Left cardiac atrium (tissue), 4 donors: ENCODE measurements around the gene ZG16. TPM values are rescaled to one million over a fixed set of nuclear protein-coding genes. Genes with fewer than 3 reads are reported as not detected.
"Not testable (repeated sequence)": the region's sequence is repeated elsewhere in the genome, so short reads cannot be mapped to it uniquely, and the experiment has no call there.

ENCODE experiments used
- ATAC-seq, 2 donors: fragments of 200-7000 bp; cut with Tn5 transposase; one replicate each; pipeline ENCODE4 v1.9.1; 2020; ENCODE audit warnings: mild to moderate bottlenecking in 2 of 2, moderate library complexity in 2 of 2
- DNase-seq: peaks from one replicate; pipeline ENCODE4 v3.0.0-alpha.2; 2020
- intact Hi-C, 2 donors: fragments of 100-400 bp; cut with DNase I; formaldehyde crosslinking; loops; one replicate each; pipeline versions ENCODE4 v1.14.1 to v1.15.1; 2022 to 2023
- long read RNA-seq: library from polyadenylated mRNA; unstranded; transcript quantifications from one replicate; pipeline ENCODE4 v2.0.0, GENCODE V29; 2021
- total RNA-seq, 2 donors: library from RNA; stranded (reverse); fragmentation: NEBNext Ultra II Directional; extraction: Animal tissue kit (Norgen Biotek cat#: 25700); gene quantifications; one replicate each; pipeline ENCODE4 v1.2.1, GENCODE V29; 2021
- donor health status: DM: no; HTN: yes; CAD: no.
- donor health status: DM: no; HTN: yes; CAD: no; lungs with severe emphysema.
- donor health status: DM: yes; HTN: yes; CAD: no.
- donor health status: Dilated cardiomyopathy.

ZG16 gene, protein sequence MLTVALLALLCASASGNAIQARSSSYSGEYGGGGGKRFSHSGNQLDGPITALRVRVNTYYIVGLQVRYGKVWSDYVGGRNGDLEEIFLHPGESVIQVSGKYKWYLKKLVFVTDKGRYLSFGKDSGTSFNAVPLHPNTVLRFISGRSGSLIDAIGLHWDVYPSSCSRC
- not detected for total RNA-seq
- long read RNA-seq = 0 reads

DNA sequence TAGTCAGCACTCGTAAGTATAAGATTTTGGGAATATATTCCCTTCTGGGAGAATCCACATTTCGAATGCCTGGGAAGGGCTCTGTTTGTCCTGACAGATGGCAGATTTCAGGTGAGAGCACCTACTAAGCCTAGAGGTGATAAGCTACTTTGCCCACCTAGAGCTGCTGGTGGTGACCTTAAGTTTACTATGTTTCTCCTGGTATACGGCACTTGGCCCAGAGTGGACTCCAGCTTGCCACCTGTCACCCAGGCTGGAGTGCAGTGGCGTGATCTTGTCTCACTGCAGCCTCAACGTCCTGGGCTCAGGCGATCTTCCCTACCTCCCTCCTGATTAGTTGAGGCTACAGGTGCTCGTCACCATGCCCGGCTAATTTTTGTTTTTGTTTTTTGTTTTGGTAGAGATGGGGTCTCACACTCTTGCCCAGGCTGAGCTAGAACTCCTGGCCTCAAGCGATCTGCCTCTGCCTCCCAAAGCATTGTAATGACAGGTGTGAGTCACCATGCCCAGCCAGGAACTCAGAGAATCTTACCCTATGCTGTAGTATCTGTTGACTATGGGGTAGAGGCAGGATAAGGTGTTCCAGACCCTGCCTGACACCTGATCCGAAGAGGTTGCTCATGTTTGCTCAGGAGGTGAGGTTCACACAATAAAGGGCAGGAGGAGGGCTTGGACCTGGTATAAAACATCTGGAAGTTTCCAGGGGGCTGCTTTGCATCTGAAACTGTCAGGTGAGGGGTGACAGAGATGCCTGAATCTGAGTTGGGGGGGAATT lies at the start of gene ZG16:
TSS of gene ZG16 (plus strand) at position 681 of the 775 bp plus-strand sequence. CDS start 1,011 bp downstream, outside the sequence.
- no peak for DNase-seq

DNA sequence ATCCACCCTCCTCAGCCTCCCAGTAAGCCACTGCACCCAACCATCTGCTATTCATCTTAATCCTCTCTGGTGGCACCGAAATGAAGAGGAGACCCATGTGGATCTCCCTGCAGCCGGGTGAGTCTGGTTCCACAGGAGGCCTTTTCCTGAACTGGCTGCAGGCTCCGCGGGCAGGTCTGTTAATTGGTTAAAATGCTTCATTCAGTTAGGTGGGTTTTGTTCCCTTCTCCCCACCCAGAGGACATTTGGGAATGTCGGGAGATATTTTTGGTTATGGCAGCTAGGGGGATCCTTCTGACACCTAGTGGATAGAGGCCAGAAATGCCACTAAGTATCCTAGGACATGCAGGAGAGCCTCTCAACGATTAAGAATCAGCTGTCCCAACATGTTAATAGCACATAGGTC lies 48.9 kb upstream of the ZG16 start:
- DNase-seq = no peak
- ATAC-seq = peak; percentile 57 to 71
- intact Hi-C loops = no loop called here

More for the DNA sequence above, at the start of gene ZG16:
- intact Hi-C loops = no loop called here
- ATAC-seq = no peak

DNA sequence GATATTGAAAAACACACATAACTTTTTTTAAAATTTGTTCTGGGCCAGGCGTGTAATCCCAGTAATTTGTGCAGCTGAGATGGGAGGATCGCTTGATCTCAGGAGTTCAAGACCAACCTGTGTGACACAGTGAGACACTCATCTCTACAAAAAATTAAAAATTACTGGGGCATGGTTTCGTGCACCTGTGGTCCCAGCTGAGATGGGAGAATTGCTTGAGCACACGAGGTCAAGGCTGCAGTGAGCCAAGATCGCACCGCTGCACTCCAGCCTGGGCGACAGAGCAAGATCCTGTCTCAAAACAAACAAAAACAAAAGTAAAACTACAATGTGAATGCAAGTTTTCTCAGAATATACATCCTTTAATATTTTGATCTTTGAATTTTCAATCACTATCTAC lies 47.4 kb upstream of the ZG16 start:
- DNase-seq (no peak), ATAC-seq (no peak)
- intact Hi-C loops = no loop called here

DNA sequence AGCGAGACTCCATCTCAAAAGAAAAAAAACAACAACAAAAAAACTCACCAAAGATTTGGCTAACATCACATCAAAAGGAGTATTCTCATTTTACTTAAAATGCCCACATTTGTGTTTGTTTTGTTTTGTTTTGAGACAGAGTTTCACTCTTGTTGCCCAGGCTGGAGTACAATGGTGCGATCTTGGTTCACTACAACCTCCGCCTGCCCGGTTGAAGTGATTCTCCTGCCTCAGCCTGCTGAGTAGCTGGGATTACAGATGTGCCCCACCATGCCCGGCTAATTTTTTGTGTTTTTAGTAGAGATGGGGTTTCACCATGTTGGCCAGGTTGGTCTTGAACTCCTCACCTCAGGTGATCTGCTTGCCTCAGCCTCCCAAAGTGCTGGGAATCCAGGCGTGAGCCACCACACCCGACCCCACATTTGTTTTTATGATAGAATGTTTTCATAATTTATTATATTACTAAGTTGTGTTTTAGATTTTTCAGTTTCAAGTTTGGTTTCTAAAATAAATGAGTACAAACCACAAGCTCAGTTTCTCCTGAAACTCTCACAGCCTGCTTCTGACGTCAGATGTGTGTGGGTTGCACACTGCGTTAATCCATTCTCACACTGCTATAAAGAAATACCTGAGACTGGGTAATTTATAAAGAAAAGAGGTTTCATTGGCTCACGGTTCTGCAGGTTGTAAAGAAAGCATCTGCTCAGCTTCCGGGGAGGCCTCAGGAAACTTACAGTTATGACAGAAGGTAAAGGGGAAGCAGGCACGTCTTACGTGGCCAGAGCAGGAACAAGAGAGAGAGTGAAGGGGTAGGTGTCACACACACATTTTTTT lies 46.1 kb upstream of the ZG16 start:
- ATAC-seq, intact Hi-C loops, DNase-seq: not testable (repeated sequence)

DNA sequence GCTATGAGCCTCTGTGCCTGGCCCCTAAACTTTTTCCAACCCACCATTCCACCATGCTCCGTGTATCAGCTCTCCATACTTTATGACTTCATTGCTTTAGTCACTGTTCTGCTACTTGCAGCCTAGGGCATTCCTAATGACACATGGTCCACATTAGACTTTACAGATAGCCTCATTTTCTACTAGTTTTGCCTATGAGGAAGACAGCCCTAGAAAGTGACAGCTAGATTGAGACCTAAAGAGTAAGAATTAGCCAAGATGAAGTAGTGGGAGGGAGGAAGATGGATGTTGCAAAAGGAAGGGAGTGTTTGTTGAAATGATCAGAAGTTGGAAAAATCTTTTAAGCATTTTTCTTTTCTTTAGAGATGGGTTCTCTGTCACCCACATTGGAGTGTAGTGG lies 43.3 kb upstream of the ZG16 start:
- intact Hi-C loops = no loop called here
- ATAC-seq (no peak), DNase-seq (no peak)

DNA sequence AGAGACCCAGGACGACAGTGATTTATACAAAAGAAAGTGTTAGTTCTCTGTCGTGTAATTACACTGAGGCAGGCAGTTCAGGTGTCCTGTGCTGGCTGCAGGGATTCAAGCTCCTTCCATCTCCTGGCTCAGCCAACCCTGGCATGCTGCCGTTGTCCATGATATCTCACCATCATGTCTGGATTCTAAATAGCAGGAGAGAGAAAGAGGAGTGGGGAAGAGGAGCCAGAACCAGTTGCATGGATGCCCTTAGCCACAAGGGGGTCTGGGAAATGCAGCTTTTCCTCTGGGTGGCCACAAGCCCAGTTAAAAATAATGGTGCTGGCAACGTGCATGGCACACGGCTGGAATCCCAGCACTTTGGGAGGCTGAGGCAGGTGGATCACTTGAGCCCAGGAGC lies 41.9 kb upstream of the ZG16 start:
- DNase-seq (no peak), ATAC-seq (no peak)
- intact Hi-C loops = no loop called here

DNA sequence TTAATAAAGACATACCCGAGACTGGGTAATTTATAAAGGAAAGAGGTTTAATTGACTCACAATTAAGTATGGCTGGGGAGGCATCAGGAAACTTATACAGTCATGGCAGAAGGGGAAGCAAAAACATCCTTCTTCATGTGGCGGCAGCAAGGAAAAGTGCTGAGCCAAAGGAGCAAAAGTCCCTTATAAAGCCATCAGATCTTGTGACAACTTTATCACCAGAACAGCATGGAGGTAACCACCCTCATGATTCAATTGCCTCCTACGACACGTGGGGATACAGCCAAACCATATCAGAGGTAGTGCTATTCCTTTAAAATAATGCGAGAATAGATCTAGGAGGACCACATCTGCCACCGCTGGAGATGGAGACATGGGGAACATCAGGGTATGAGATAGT lies 41.3 kb upstream of the ZG16 start:
- no peak for DNase-seq
- ATAC-seq = no peak
- intact Hi-C loops = no loop called here

DNA sequence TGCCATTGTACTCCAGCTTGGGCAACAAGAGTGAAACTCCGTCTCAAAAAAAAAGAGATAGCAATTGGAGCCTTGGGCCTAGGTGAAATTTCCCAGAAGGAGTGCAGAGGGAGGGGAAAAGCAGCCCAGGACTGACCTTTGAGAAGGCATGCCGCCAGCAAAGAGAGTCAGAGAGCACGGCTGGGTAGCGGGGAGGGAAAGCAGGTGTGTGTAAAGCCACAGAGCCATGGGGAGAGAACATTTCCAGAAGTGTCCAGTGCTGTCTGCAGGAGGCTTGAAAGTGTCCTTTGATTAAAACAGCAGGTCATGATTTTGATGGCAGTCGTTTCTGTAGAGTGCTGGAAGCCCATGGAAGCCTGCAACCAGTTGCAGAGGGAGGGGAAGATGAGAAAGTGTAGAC lies 40.3 kb upstream of the ZG16 start:
- no peak for ATAC-seq
- no peak for DNase-seq
- intact Hi-C loops = no loop called here

DNA sequence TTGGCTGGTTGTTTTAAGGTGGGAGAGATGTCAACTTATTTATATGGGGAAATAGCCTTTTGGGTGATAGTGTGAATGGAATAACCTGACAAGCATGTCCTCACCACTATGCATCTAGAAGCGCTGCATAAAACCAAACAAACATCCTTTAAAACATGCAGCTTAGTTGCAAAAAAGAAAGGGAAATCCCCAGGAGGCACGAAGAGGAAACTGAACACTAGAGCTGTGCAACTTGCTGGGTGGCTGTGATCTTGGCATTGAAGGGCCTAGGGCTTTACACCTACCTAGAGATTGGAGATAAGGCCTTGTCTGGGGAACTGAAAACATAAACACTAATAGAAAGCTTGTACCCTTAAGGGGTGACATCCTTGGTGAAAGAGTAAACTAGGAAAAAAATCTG lies 39.5 kb upstream of the ZG16 start:
- no peak for DNase-seq
- intact Hi-C loops = no loop called here

DNA sequence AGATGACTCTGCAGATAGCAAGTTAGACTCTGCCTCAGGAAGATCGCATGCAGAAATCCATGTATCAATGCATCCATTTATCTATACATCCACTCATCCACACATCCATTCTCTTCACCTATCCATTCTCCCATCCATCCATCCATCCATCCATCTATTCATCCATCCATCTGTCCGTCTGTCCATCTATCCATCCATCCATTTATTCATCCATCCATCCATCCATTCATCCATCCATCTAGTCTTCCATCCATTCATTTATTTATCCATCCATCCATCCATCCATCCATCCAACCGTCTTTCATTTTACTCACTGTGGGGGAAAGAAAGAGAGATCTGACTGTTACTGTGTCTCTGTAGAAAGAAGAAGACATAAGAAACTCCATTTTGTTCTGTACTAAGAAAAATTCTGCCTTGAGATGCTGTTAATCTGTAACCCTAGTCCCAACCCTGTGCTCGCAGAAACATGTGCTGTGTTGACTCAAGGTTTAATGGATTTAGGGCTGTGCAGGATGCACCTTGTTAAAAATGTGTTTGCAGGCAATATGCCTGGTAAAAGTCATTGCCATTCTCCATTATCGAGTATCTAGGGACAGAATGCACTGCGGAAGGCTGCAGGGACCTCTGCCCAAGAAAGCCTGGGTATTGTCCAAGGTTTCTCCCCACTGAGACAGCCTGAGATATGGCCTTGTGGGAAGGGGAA lies 38.0 kb upstream of the ZG16 start:
- DNase-seq, intact Hi-C loops, ATAC-seq: not testable (repeated sequence)

More for the DNA sequence above, 39.5 kb upstream of the ZG16 start:
- peak in 1 of 2 donors; percentile 30 for ATAC-seq

DNA sequence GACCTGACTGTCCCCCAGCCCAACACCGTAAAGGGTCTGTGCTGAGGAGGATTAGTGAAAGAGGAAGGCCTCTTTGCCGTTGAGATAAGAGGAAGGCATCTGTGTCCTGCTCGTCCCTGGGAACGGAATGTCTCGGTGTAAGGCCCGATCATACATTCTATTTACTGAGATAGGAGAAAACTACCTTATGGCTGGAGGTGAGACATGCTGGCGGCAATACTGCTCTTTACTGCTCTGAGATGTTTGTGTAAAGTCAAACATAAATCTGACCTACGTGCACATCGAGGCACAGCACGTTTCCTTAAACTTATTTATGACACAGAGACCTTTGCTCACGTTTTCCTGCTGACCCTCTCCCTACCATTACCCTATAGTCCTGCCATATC lies 37.4 kb upstream of the ZG16 start:
- ATAC-seq, intact Hi-C loops, DNase-seq: not testable (repeated sequence)

DNA sequence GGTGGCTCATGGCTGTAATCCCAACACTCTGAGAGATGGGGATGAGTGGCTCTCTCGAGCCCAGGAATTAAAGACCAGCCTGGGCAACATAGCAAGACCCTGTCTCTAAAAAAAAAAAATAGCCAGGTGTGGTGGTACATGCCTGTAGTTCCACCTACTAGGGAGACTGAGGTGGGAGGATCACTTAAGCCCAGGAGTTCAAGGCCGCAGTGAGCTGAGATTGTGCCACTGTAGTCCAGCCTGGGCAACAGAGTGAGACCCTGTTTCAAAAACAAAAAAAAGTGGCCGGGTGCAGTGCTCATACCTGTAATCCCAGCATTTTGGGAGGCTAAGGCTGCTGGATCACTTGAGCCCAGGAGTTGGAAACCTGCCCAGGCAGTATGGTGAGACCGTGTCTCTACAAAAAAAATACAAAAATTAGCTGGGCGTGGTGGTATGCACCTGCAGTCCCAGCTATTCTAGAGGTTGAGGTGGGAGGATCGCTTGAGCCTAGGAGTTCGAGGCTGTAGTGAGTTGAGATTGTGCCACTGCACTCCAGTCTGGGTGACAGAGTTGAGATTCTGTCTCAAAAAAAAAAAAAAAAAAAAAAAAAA lies 35.3 kb upstream of the ZG16 start:
- intact Hi-C loops = no loop called here
- DNase-seq (no peak), ATAC-seq (no peak)

DNA sequence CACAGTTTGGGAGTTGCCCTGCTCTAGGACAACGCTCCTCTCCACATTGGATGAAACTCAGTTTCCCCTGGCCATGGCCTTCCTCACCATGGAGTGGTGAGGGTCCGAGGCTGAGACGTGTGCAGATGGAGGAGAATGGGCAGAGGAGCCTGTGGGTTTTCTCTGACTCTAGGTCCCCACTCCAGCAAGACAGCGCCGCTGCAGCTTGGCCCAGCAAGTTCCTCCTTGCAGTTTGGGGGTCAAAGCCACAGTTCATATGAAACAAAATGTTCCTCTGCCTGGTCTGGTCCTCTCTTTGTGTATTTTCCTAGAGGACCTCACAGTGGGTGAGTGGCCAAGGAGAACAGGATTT lies 34.6 kb upstream of the ZG16 start:
- ATAC-seq = no peak
- intact Hi-C loops = no loop called here
- no peak for DNase-seq

DNA sequence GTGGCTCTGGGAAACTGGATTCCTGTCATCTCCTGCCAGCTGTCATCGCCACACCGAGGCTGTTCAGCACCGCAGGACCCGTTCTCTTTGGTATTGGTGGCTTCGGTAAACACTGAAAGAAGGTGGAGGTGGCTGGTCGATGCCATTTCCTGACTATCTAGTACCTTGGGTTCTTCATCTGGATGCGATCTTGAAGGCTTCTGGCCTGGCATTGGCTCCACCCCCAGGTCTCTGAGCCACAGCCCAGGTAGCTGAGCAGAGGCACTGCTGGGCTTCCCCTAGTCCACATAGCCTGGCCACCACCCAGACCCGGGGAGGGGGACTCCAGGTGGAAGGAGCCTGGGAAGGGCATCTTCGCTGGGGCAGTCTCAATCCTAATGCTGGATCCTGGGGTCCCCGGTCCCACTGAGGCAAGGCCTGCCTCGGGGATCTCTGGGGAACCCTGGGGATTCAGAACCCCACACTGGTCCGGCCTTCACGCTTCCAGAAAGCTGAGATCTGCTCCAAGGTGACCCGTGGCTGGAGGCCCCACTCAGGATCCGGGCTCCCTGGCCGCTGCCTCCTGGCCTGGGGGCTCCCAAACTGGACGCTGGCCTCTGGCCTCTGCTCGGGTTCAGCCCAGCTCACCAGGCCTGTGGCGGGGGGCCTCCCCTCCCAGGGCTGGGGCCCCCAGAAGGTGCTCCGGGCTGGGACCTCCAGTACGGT lies 34.1 kb upstream of the ZG16 start:
- DNase-seq (no peak), ATAC-seq (no peak)
- intact Hi-C loops = no loop called here

DNA sequence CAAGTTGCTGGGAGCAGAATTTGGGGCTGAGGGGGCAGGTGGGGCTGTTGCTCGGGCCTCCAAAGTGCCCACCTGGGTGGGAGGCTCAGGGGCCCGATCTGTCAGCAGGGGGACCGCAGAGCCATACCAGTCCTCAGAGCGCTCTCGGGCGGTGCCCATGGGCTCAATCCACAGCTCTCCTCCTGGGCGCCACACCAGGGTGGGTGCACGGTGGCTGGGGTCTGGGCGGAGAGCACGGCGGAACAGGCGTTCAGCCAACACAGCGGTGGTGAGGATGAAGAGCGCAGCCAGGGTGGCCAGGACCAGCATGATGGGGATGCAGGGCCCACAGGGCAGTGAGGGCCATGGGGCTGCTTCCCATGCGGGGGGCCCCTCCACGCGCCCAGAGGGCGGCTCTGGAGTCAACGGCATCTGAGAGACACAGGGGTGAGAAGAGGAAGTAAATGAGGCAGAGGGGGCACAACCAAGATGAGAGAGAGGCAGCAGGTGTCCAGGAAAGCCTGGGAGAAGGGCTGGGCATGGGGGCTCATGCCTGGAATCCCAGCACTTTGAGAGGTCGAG lies 33.4 kb upstream of the ZG16 start:
- intact Hi-C loops = no loop called here
- no peak for DNase-seq
- ATAC-seq = no peak

DNA sequence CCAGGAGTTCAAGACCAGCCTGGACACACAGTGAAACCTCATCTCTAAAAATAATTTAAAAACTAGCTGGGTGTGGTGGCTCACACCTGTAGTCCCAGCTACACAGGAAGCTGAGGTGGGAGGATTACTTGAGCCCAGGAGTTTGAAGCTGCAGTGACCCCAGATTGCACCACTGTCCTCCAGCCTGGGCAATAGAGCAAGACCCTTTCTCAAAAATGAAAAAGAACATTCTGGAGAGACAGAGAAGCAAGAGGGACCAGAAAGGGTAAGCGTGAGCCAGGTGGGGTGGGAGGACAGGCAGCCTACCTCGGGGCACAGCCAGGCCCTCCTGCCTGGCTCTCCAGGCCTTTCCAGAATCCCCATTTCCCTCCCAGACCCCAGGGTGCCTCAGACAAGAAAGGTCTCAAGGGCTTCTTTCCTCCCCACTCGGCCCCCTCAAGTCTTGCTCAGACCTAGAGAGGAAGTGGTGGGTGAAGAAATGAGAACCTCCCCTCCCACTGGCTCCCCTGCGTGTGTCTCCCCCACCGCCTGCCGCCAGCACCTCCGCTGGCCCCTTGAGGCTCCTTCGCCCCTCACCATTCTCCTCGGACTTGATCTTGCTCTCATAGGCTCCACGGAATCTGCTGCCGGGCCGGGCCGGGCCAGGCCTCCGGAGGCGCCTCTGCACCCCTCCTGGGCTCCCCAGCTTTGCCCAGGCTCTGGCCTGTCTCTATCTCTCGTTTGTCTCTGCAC lies 32.8 kb upstream of the ZG16 start:
- intact Hi-C loops = no loop called here
- DNase-seq = no peak
- ATAC-seq = peak; percentile 46 to 60

DNA sequence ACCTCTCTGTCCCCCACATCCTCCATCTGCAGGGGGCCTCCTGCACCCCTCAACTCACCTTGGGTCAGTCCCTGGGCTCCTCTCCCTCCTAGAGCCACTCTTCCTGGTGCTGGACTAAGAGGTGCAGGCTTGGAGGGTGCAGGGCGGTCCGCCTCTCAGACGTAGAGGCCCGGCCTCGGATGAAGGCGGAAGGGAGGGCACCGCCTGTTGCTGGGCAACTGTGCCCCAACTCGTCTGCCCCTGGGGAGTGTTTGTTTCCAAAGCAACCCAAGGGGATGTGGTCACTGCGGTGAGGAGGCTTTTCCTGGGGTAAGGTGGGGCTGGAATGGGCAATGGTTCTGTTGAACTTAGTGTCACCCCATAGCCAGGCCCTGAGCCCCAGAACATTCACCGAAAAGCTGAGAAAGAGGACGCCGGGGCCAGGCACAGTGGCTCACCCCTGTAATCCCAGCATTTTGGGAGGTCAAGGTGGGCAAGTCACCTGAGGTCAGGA lies 32.2 kb upstream of the ZG16 start, which contains the start of gene C16orf54:
TSS of gene C16orf54 (minus strand) at position 138 of the 493 bp plus-strand sequence. CDS start 1,039 bp downstream, outside the sequence.
- ATAC-seq (peak; percentile 91 to 92), DNase-seq (peak; percentile 58)
- intact Hi-C loops = no loop called here
